BJ (cell line): ENCODE data around the gene ERGIC1. TPM values are rescaled to one million over a fixed set of nuclear protein-coding genes. Genes with fewer than 3 reads are reported as not detected.

ENCODE experiments used
- CTCF ChIA-PET: fragments of 350-600 bp; formaldehyde crosslinking; extraction: SDS; loops from one replicate; lab custom pipeline; 2021; ENCODE audit warnings: antibody characterized with exemption, inconsistent platforms; lab: Yijun Ruan, JAX
- POLR2A ChIA-PET: fragments of 300-600 bp; sonication (Branson Sonifier 250); formaldehyde crosslinking; extraction: SDS; loops from one replicate; lab custom pipeline; 2021; ENCODE audit warnings: antibody characterized with exemption; lab: Charles Lee
- DNase-seq: peaks from one replicate; pipeline ENCODE4 v3.0.0-alpha.2; 2011; ENCODE audit warnings: low read depth
- H3K27me3 ChIP-seq: 2 replicates; pipeline ENCODE4 v1.6.0; 2011; ENCODE audit warnings: low read length; ENCODE audit not compliant: control insufficient read depth, insufficient read depth
- H3K36me3 ChIP-seq: 2 replicates; pipeline ENCODE4 v1.5.1; 2011; ENCODE audit warnings: low read length; ENCODE audit not compliant: control insufficient read depth, insufficient read depth
- H3K4me3 ChIP-seq: 2 replicates; pipeline ENCODE4 v1.5.1; 2011; ENCODE audit warnings: low read depth, mild to moderate bottlenecking, control low read depth, low read length
- CTCF ChIP-seq: IDR thresholded peaks from 2 replicates; pipeline ENCODE4 v1.5.1; 2011; ENCODE audit warnings: low read depth, mild to moderate bottlenecking, control low read depth, inconsistent platforms, low read length, moderate library complexity; ENCODE audit not compliant: insufficient read depth
- polyA plus RNA-seq: library from polyadenylated mRNA; depleted of rRNA; stranded (reverse); fragments of >200 nt; gene quantifications from 2 replicates; pipeline ENCODE4 v1.2.3, GENCODE V29; 2011

Gene ERGIC1
- polyA plus RNA-seq, 1 experiment = 216 TPM

GRCh38 chr5:172791726-172792445 is 42.2 kb upstream of the ERGIC1 start:
- no peaks in the 10 kb centered on the region for H3K27me3 ChIP-seq
- no peak overlapping the region for H3K4me3 ChIP-seq
- H3K36me3 ChIP-seq = no peaks in the 10 kb centered on the region
- no peak for TF ChIP-seq CTCF
- DNase-seq = no peak
- ChIA-PET POLR2A (interaction anchor here (0.6 kb wide), 1 partner anchor 27 kb away, joined by 4 read pairs; no protein-coding TSS in a partner anchor), CTCF (interaction anchor here (0.9 to 1.7 kb wide), 3 partner anchors 10 to 141 kb away, joined by 3 to 4 read pairs (median 3); no protein-coding TSS in a partner anchor)

- CTCF ChIA-PET = interaction anchor here (1.0 to 1.7 kb wide), 4 partner anchors 11 to 140 kb away, joined by 3 to 6 read pairs (median 4); no protein-coding TSS in a partner anchor
Observed at GRCh38 chr5:172792701-172793570, 41.1 kb upstream of the ERGIC1 start.

GRCh38 chr5:172793577-172794488 is 40.2 kb upstream of the ERGIC1 start:
- CTCF ChIA-PET = interaction anchor here (0.7 to 4.8 kb wide), 6 partner anchors 12 to 139 kb away, joined by 3 to 19 read pairs (median 5); partner anchors contain the start of gene DUSP1
- POLR2A ChIA-PET = interaction anchor here (0.6 kb wide), 1 partner anchor 370 kb away, joined by 8 read pairs; no protein-coding TSS in a partner anchor
- no peak for DNase-seq
- no peak overlapping the region for H3K4me3 ChIP-seq
- no peak for TF ChIP-seq CTCF
- H3K36me3 ChIP-seq = no peaks in the 10 kb centered on the region
- H3K27me3 ChIP-seq = no peaks in the 10 kb centered on the region

More at GRCh38 chr5:172792701-172793570, 41.1 kb upstream of the ERGIC1 start:
- H3K27me3 ChIP-seq = no peaks in the 10 kb centered on the region
- no peaks in the 10 kb centered on the region for H3K36me3 ChIP-seq
- DNase-seq = no peak
- no peak for TF ChIP-seq CTCF
- H3K4me3 ChIP-seq = no peak overlapping the region
- POLR2A ChIA-PET = no interaction called here

GRCh38 chr5:172795318-172795977 is 38.6 kb upstream of the ERGIC1 start:
- POLR2A ChIA-PET = interaction anchor here (0.6 to 1.3 kb wide), 3 partner anchors 17 to 657 kb away, joined by 3 to 7 read pairs (median 4); no protein-coding TSS in a partner anchor

More at GRCh38 chr5:172795318-172795977, 38.6 kb upstream of the ERGIC1 start:
- Histone ChIP-seq H3K4me3 (no peak overlapping the region), H3K27me3 (no peaks in the 10 kb centered on the region), H3K36me3 (no peaks in the 10 kb centered on the region)
- peak; percentile 96 for DNase-seq
- TF ChIP-seq CTCF = peak; percentile 12; the same call in 1 of the 2 replicates
- CTCF ChIA-PET = interaction anchor here (0.7 to 4.8 kb wide), 5 partner anchors 18 to 136 kb away, joined by 3 to 19 read pairs (median 6); partner anchors contain the start of gene DUSP1
